Endodermal cell (in vitro differentiated cells): ENCODE data around the gene BRD2. TPM values are rescaled to one million over a fixed set of nuclear protein-coding genes. Genes with fewer than 3 reads are reported as not detected.

Source experiments
- DNase-seq: peaks from one replicate; pipeline ENCODE4 v3.0.0-alpha.2; 2017
- H3K27ac ChIP-seq: 2 replicates; pipeline ENCODE4 v1.5.1; 2013; ENCODE audit warnings: mild to moderate bottlenecking, low read depth, low read length, moderate library complexity
- H3K27me3 ChIP-seq: 2 replicates; pipeline ENCODE4 v1.6.1; 2013; ENCODE audit warnings: mild to moderate bottlenecking, low read length, moderate library complexity; ENCODE audit not compliant: insufficient read depth, control insufficient read depth, poor library complexity, severe bottlenecking
- H3K36me3 ChIP-seq: 2 replicates; pipeline ENCODE4 v1.7.0; 2013; ENCODE audit warnings: mild to moderate bottlenecking, low read length, moderate library complexity; ENCODE audit not compliant: control insufficient read depth, insufficient read depth
- H3K4me1 ChIP-seq: one replicate; pipeline ENCODE4 v1.7.0; 2013; ENCODE audit warnings: low read length; ENCODE audit not compliant: control insufficient read depth, insufficient read depth
- H3K4me3 ChIP-seq: 2 replicates; pipeline ENCODE4 v1.5.1; 2013; ENCODE audit warnings: mild to moderate bottlenecking, low read length, moderate library complexity
- H3K9ac ChIP-seq: 2 replicates; pipeline ENCODE4 v1.6.1; 2013; ENCODE audit warnings: mild to moderate bottlenecking, low read length, moderate library complexity; ENCODE audit not compliant: poor library complexity, severe bottlenecking; ENCODE audit errors: extremely low read depth
- H3K9me3 ChIP-seq: 2 replicates; pipeline ENCODE4 v1.6.1; 2013; ENCODE audit warnings: mild to moderate bottlenecking, low read length, moderate library complexity; ENCODE audit not compliant: control insufficient read depth
- H3K27ac Mint-ChIP-seq: 2 replicates; pipeline ENCODE4 v1.8.0; 2020; ENCODE audit warnings: mixed read lengths
- H3K27me3 Mint-ChIP-seq: 2 replicates; pipeline ENCODE4 v1.8.0; 2021; ENCODE audit warnings: mild to moderate bottlenecking, mixed read lengths; ENCODE audit not compliant: insufficient read depth
- H3K36me3 Mint-ChIP-seq: 2 replicates; pipeline ENCODE4 v1.8.0; 2020; ENCODE audit warnings: low read depth, mixed read lengths
- H3K4me1 Mint-ChIP-seq: 2 replicates; pipeline ENCODE4 v1.8.0; 2020; ENCODE audit warnings: mixed read lengths
- H3K4me3 Mint-ChIP-seq: 2 replicates; pipeline ENCODE4 v1.8.0; 2020; ENCODE audit warnings: mild to moderate bottlenecking, moderate library complexity, mixed read lengths
- H3K9me3 Mint-ChIP-seq: 2 replicates; pipeline ENCODE4 v1.8.0; 2020; ENCODE audit warnings: mild to moderate bottlenecking, mixed read lengths
- WGBS, 2 experiments: methylation state at CpG; one replicate each; pipeline versions ENCODE4 v1.1.5 to v1.1.7; 2013; ENCODE audit warnings: missing lambda C conversion rate in 2 of 2, mixed read lengths in 1 of 2; ENCODE audit not compliant: insufficient coverage in 1 of 2, insufficient read length in 1 of 2; 5-methylcytosine and 5-hydroxymethylcytosine counted together
- total RNA-seq, 2 donors: library from RNA; stranded (reverse); fragmentation: NEBNext Ultra II Directional in 1 of 2; extraction: Animal tissue kit (Norgen Biotek cat#: 25700) in 1 of 2; gene quantifications; 2 replicates in 1 of 2; 3 replicates in 1 of 2; pipeline ENCODE4 v1.2.1, GENCODE V29; 2021
- TF ChIP-seq, protein P1 (sequence below): fragments of 200-600 bp; sonication (generic); conservative IDR thresholded peaks from 2 replicates; pipeline ENCODE4 v1.5.0; 2021; ENCODE audit warnings: antibody characterized with exemption, mild to moderate bottlenecking

The BRD2 gene
- total RNA-seq, 2 donors from 2014 or later = 209 to 233 TPM

DNA sequence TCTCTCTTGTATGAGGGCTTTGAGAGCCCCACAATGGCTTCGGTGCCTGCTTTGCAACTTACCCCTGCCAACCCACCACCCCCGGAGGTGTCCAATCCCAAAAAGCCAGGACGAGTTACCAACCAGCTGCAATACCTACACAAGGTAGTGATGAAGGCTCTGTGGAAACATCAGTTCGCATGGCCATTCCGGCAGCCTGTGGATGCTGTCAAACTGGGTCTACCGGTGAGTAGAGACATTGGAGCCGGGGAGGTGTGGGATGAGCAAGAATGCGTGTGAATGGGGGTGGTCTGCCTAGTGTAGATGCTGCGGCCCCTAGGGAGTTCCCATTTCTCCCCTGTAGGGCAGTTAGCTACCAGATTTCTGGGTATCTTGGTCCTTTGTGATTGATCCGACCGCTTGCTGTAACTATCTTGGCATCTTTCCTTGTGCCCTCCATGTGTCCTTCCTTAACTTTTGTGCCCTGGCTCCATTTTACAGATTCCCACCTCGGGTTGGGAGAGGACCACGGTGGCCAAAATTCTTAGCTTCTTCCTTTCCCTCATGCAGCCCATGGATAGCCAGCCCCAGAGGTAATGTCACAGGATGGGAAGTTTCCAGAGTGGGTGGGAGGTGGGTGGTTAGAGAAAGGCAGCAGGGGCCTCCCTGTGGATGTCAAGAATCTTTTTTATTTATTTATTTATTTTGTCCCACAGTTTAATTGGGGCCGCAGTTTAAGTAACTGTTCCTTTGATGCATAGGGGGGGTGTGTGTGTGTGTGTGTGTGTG lies 6.3 kb downstream of the BRD2 start:
- peaks cover 83% of the 10 kb centered on the region for H3K36me3 Mint-ChIP-seq
- H3K27ac ChIP-seq = no peak overlapping the region
- 38 to 52% methylated on average over 4 to 14 of the region's 14 CpGs for WGBS, 2 experiments
- H3K4me1 ChIP-seq = no peaks in the 10 kb centered on the region
- peak overlapping the region; percentile 98 for H3K4me3 ChIP-seq
- peak overlapping the region; percentile 98 for H3K4me3 Mint-ChIP-seq
- peak overlapping the region; percentile 79 for H3K27ac Mint-ChIP-seq
- H3K9ac ChIP-seq = peak overlapping the region; percentile 95
- H3K4me1 Mint-ChIP-seq = peaks cover 29% of the 10 kb centered on the region
- no peaks in the 10 kb centered on the region for H3K27me3 ChIP-seq
- no peak for DNase-seq
- H3K9me3 Mint-ChIP-seq = no peaks in the 10 kb centered on the region
- no peaks in the 10 kb centered on the region for H3K9me3 ChIP-seq
- no peaks in the 10 kb centered on the region for H3K27me3 Mint-ChIP-seq
- TF ChIP-seq, protein P1, sequence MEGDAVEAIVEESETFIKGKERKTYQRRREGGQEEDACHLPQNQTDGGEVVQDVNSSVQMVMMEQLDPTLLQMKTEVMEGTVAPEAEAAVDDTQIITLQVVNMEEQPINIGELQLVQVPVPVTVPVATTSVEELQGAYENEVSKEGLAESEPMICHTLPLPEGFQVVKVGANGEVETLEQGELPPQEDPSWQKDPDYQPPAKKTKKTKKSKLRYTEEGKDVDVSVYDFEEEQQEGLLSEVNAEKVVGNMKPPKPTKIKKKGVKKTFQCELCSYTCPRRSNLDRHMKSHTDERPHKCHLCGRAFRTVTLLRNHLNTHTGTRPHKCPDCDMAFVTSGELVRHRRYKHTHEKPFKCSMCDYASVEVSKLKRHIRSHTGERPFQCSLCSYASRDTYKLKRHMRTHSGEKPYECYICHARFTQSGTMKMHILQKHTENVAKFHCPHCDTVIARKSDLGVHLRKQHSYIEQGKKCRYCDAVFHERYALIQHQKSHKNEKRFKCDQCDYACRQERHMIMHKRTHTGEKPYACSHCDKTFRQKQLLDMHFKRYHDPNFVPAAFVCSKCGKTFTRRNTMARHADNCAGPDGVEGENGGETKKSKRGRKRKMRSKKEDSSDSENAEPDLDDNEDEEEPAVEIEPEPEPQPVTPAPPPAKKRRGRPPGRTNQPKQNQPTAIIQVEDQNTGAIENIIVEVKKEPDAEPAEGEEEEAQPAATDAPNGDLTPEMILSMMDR = no peak
- peaks cover 79% of the 10 kb centered on the region for H3K36me3 ChIP-seq

DNA sequence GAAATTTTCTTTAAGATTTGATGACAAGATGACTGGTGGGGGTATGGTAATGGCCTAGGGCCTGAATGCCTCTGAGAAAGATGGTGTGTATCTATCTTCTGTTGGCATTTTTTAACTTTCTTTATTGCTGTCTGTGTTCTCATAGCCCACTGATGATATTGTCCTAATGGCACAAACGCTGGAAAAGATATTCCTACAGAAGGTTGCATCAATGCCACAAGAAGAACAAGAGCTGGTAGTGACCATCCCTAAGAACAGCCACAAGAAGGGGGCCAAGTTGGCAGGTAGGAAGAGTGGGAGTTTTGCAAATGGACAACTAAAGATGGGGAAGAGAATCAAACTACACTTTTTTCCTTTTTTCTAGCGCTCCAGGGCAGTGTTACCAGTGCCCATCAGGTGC lies 7.5 kb downstream of the BRD2 start:
- Mint-ChIP-seq H3K9me3 (no peaks in the 10 kb centered on the region), H3K27me3 (no peaks in the 10 kb centered on the region), H3K27ac (peak overlapping the region; percentile 75), H3K36me3 (peaks cover 94% of the 10 kb centered on the region), H3K4me1 (peaks cover 40% of the 10 kb centered on the region), H3K4me3 (peak overlapping the region; percentile 98)
- Histone ChIP-seq H3K27me3 (no peaks in the 10 kb centered on the region), H3K4me1 (no peaks in the 10 kb centered on the region), H3K36me3 (peaks cover 90% of the 10 kb centered on the region), H3K4me3 (peak overlapping the region; percentile 98), H3K9ac (peak overlapping the region; percentile 95), H3K27ac (no peak overlapping the region), H3K9me3 (no peaks in the 10 kb centered on the region)
- no peak for DNase-seq
- TF ChIP-seq, protein P1 = no peak
- WGBS, 2 experiments = 90 to 93% methylated on average over 1 to 2 of the region's 2 CpGs

DNA sequence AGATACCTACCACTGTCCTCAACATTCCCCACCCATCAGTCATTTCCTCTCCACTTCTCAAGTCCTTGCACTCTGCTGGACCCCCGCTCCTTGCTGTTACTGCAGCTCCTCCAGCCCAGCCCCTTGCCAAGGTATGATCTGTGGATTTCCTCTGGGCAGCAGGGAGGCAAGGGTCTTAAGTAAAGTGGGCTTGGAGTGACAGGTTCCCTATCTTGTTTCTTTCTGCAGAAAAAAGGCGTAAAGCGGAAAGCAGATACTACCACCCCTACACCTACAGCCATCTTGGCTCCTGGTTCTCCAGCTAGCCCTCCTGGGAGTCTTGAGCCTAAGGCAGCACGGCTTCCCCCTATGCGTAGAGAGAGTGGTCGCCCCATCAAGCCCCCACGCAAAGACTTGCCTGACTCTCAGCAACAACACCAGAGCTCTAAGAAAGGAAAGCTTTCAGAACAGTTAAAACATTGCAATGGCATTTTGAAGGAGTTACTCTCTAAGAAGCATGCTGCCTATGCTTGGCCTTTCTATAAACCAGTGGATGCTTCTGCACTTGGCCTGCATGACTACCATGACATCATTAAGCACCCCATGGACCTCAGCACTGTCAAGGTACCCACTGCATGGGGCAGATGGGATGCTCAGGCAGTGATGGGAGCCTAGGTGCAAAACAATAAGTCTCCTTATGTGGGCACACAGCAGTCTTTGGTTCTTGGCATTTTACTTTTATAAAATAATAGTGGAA lies 8.1 kb downstream of the BRD2 start:
- DNase-seq = no peak
- peak overlapping the region; percentile 75 for H3K27ac Mint-ChIP-seq
- Histone ChIP-seq H3K36me3 (peaks cover 94% of the 10 kb centered on the region), H3K4me1 (no peaks in the 10 kb centered on the region), H3K4me3 (peak overlapping the region; percentile 98), H3K9ac (no peak overlapping the region), H3K9me3 (no peaks in the 10 kb centered on the region), H3K27me3 (no peaks in the 10 kb centered on the region), H3K27ac (no peak overlapping the region)
- H3K27me3 Mint-ChIP-seq = no peaks in the 10 kb centered on the region
- 94% methylated on average over 5 to 7 of the region's 7 CpGs for WGBS, 2 experiments
- H3K36me3 Mint-ChIP-seq = peaks cover 95% of the 10 kb centered on the region
- TF ChIP-seq, protein P1 = no peak
- H3K9me3 Mint-ChIP-seq = no peaks in the 10 kb centered on the region
- peak overlapping the region; percentile 98 for H3K4me3 Mint-ChIP-seq
- H3K4me1 Mint-ChIP-seq = peaks cover 40% of the 10 kb centered on the region
